ENCODE data around the gene NFKB2.

DNA sequence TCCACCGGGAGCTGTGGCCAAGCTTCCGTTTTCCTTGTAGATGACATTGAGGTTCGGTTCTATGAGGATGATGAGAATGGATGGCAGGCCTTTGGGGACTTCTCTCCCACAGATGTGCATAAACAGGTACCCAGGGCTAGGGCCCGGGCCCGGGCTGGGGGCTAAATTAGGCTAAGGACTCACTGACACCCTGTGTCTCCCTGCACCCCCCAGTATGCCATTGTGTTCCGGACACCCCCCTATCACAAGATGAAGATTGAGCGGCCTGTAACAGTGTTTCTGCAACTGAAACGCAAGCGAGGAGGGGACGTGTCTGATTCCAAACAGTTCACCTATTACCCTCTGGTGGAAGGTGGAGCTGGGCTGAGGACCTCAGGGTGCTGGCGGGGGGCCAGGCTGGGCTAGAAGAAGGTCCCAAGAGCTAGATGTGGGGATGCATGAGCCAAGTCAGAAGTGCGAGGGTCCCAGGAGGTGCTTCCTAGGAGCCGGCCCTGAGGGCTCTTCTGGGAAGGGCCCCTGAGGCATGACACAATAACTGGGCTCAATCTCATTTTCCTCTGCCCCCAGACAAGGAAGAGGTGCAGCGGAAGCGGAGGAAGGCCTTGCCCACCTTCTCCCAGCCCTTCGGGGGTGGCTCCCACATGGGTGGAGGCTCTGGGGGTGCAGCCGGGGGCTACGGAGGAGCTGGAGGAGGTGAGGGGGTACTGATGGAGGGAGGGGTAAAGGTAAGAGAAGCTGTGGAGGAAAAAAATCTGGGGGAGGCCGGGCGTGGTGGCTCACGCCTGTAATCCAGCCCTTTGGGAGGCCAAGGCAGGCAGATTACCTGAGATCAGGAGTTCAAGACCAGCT lies 2.9 kb downstream of the NFKB2 start:
- TF ChIP-seq, protein P1, sequence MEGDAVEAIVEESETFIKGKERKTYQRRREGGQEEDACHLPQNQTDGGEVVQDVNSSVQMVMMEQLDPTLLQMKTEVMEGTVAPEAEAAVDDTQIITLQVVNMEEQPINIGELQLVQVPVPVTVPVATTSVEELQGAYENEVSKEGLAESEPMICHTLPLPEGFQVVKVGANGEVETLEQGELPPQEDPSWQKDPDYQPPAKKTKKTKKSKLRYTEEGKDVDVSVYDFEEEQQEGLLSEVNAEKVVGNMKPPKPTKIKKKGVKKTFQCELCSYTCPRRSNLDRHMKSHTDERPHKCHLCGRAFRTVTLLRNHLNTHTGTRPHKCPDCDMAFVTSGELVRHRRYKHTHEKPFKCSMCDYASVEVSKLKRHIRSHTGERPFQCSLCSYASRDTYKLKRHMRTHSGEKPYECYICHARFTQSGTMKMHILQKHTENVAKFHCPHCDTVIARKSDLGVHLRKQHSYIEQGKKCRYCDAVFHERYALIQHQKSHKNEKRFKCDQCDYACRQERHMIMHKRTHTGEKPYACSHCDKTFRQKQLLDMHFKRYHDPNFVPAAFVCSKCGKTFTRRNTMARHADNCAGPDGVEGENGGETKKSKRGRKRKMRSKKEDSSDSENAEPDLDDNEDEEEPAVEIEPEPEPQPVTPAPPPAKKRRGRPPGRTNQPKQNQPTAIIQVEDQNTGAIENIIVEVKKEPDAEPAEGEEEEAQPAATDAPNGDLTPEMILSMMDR (IDR thresholded peaks at IDR 0.05; ENCODE audit: low read length), result no peak
- TF ChIP-seq EZH2 (IDR thresholded peaks at IDR 0.05; ENCODE audit: borderline replicate concordance, low read length), result no peak

All from OCI-LY1 (cell line).